CD4-positive, alpha-beta T cell (primary cell): ENCODE data around the gene ONECUT3. TPM values are rescaled to one million over a fixed set of nuclear protein-coding genes. Genes with fewer than 3 reads are reported as not detected.

ENCODE experiments used
- ATAC-seq: fragments of 200-7000 bp; cut with Tn5 transposase; one replicate; pipeline ENCODE4 v1.10.0; 2022; ENCODE audit warnings: mild to moderate bottlenecking; ENCODE audit not compliant: poor library complexity
- CTCF ChIA-PET: fragments of 350-600 bp; sonication (Branson Sonifier 250); formaldehyde crosslinking; loops from one replicate; lab custom pipeline; 2021; ENCODE audit warnings: antibody characterized with exemption, inconsistent platforms; lab: Charles Lee
- POLR2A ChIA-PET: fragments of 350-600 bp; sonication (Branson Sonifier 250); formaldehyde crosslinking; loops from one replicate; lab custom pipeline; 2021; ENCODE audit warnings: antibody characterized with exemption, inconsistent platforms; lab: Charles Lee
- DNase-seq, 14 experiments: peaks; one replicate each; pipeline ENCODE4 v3.0.0-alpha.2; 2013 to 2020; ENCODE audit warnings: mixed read lengths in 2 of 14
- H3K27ac ChIP-seq, 2 donors: one replicate each; pipeline versions ENCODE4 v1.5.1 to v1.7.0; 2013; ENCODE audit warnings: low read length in 2 of 2, low read depth in 1 of 2, mild to moderate bottlenecking in 1 of 2
- H3K27me3 ChIP-seq, 2 experiments: 1 replicate in 1 of 2; 2 replicates in 1 of 2; pipeline versions ENCODE4 v1.6.1 to v1.7.0; 2013; ENCODE audit warnings: low read length in 2 of 2, control low read depth in 1 of 2, mild to moderate bottlenecking in 1 of 2, moderate library complexity in 1 of 2; ENCODE audit not compliant: insufficient read depth in 2 of 2, control insufficient read depth in 1 of 2
- H3K36me3 ChIP-seq: one replicate; pipeline ENCODE4 v1.6.1; 2013; ENCODE audit warnings: low read length, control low read depth; ENCODE audit not compliant: insufficient read depth
- H3K4me1 ChIP-seq: one replicate; pipeline ENCODE4 v1.6.1; 2013; ENCODE audit warnings: low read length, control low read depth; ENCODE audit not compliant: insufficient read depth
- H3K4me3 ChIP-seq: one replicate; pipeline ENCODE4 v1.5.1; 2013; ENCODE audit warnings: mild to moderate bottlenecking, low read length, moderate library complexity
- H3K9me3 ChIP-seq, 2 experiments: 1 replicate in 1 of 2; 2 replicates in 1 of 2; pipeline versions ENCODE4 v1.6.1 to v1.7.0; 2013; ENCODE audit warnings: low read length in 2 of 2, mild to moderate bottlenecking in 2 of 2, control low read depth in 1 of 2, moderate library complexity in 1 of 2; ENCODE audit not compliant: control insufficient read depth in 1 of 2, insufficient read depth in 1 of 2
- H3K27ac Mint-ChIP-seq: one replicate; pipeline ENCODE4 v1.8.0; 2020; ENCODE audit warnings: mixed read lengths
- H3K27me3 Mint-ChIP-seq: one replicate; pipeline ENCODE4 v1.8.0; 2021; ENCODE audit warnings: mixed read lengths
- H3K36me3 Mint-ChIP-seq: one replicate; pipeline ENCODE4 v1.8.0; 2021; ENCODE audit warnings: low read depth, mixed read lengths
- H3K4me1 Mint-ChIP-seq: one replicate; pipeline ENCODE4 v1.8.0; 2021; ENCODE audit warnings: low read depth, mixed read lengths
- H3K4me3 Mint-ChIP-seq: one replicate; pipeline ENCODE4 v1.8.0; 2020; ENCODE audit warnings: mild to moderate bottlenecking, mixed read lengths
- H3K9me3 Mint-ChIP-seq: one replicate; pipeline ENCODE4 v1.8.0; 2020; ENCODE audit warnings: mixed read lengths
- intact Hi-C, 2 experiments: fragments of 100-400 bp; cut with DNase I in 1 of 2; cut with micrococcal nuclease in 1 of 2; formaldehyde crosslinking; loops; one replicate each; pipeline versions ENCODE4 v1.15.1 to v1.9.0; 2023 to 2025; cut with DNase I, micrococcal nuclease
- microRNA-seq: library from miRNA; unstranded; fragments of <30 nt; microRNA quantifications from one replicate; pipeline ENCODE4 v1.2.0, GENCODE V29; 2021; ENCODE audit warnings: borderline microRNAs expressed, borderline replicate concordance
- total RNA-seq, 174 experiments: library from RNA in 2 of 174; stranded (reverse) in 2 of 174; gene quantifications; one replicate each; pipeline ENCODE4 v1.2.3 and lab custom pipeline; 2021 to 2026
- TF ChIP-seq, protein P1 (sequence below): fragments of 200-600 bp; IDR thresholded peaks from one replicate; pipeline ENCODE4 v1.8.0; 2022; ENCODE audit warnings: antibody characterized with exemption, mild to moderate bottlenecking

The ONECUT3 gene
- total RNA-seq, 2 experiments from 2014 or later: not detected

DNA sequence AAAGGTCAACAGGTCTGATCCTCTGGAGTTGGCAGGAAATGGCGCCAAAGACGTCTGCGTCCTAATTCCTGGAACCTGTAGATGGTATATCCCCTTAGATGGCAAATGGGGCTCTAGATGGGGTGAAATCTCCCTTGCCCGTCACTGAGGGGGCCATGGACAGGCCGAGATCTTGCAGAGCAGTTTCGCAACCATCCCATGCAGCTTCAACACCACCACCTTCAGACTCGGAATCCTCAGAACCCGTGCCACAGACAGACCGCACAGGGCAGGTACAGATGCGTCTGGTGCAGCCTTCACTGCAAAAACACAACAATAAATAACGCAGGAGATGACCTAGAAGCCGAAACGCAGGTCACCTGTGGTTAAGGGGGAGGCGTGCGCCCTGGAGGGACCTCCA is 77.3 kb downstream of the ONECUT3 start:
- Histone ChIP-seq H3K9me3 (no peaks in the 10 kb centered on the region), H3K4me3 (no peak overlapping the region), H3K36me3 (peaks cover 59% of the 10 kb centered on the region), H3K27me3 (no peaks in the 10 kb centered on the region), H3K4me1 (peaks cover 20% of the 10 kb centered on the region), H3K27ac (no peak overlapping the region)
- H3K4me1 Mint-ChIP-seq: peaks cover 4% of the 10 kb centered on the region
- H3K9me3 Mint-ChIP-seq: no peaks in the 10 kb centered on the region
- ChIA-PET POLR2A (no interaction called here), CTCF (interaction anchor here (1.0 kb wide), 1 partner anchor 67 kb away, joined by 3 read pairs; no protein-coding TSS in a partner anchor)
- no peak overlapping the region for H3K27ac Mint-ChIP-seq
- ATAC-seq (no peak), DNase-seq (no peak)
- no peak overlapping the region for H3K4me3 Mint-ChIP-seq
- no peaks in the 10 kb centered on the region for H3K27me3 Mint-ChIP-seq
- intact Hi-C loops: no loop called here
- TF ChIP-seq, protein P1, sequence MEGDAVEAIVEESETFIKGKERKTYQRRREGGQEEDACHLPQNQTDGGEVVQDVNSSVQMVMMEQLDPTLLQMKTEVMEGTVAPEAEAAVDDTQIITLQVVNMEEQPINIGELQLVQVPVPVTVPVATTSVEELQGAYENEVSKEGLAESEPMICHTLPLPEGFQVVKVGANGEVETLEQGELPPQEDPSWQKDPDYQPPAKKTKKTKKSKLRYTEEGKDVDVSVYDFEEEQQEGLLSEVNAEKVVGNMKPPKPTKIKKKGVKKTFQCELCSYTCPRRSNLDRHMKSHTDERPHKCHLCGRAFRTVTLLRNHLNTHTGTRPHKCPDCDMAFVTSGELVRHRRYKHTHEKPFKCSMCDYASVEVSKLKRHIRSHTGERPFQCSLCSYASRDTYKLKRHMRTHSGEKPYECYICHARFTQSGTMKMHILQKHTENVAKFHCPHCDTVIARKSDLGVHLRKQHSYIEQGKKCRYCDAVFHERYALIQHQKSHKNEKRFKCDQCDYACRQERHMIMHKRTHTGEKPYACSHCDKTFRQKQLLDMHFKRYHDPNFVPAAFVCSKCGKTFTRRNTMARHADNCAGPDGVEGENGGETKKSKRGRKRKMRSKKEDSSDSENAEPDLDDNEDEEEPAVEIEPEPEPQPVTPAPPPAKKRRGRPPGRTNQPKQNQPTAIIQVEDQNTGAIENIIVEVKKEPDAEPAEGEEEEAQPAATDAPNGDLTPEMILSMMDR: no peak
- peaks cover 17% of the 10 kb centered on the region for H3K36me3 Mint-ChIP-seq

Small RNA genes lying within 50 kb of the gene (microRNA-seq; reads per million reads assigned to microRNA genes)
- gene MIR1909: not detected

Other genes with a start within 250 kb of the ONECUT3 start
- 1 to 10 TPM; 4.3 to 5.7 TPM for gene ADAMTSL5, start 240.5 kb upstream of the ONECUT3 start, total RNA-seq
- under 1 TPM in 1 of 2 experiments, not detected in 1; 0.14 TPM for gene PLK5, start 229.4 kb upstream of the ONECUT3 start, total RNA-seq
- gene MEX3D, start 185.2 kb upstream of the ONECUT3 start, total RNA-seq: 1 to 10 TPM; 1.6 to 2.3 TPM
- gene MBD3, start 160.6 kb upstream of the ONECUT3 start, total RNA-seq: 10 to 100 TPM; 34.3 to 35.2 TPM
- 10 to 100 TPM; 88.9 to 93.8 TPM for gene UQCR11, start 148.0 kb upstream of the ONECUT3 start, total RNA-seq
- gene TCF3, start 100.9 kb upstream of the ONECUT3 start, total RNA-seq: 10 to 100 TPM; 51.2 to 52.2 TPM
- 1 to 10 TPM; 2.5 to 3.2 TPM for gene ATP8B3, start 58.8 kb downstream of the ONECUT3 start, total RNA-seq
- 100 to 1,000 TPM; 106 to 114 TPM for gene REXO1, start 95.0 kb downstream of the ONECUT3 start, total RNA-seq
- gene KLF16, start 110.1 kb downstream of the ONECUT3 start, total RNA-seq: 10 to 100 TPM; 83.8 to 89.2 TPM
- 100 to 1,000 TPM; 156 to 172 TPM for gene ABHD17A, start 132.0 kb downstream of the ONECUT3 start, total RNA-seq
- gene ADAT3, start 151.9 kb downstream of the ONECUT3 start, total RNA-seq: 1 to 10 TPM; 7.9 to 8.2 TPM
- gene SCAMP4, start 151.9 kb downstream of the ONECUT3 start, total RNA-seq: 10 to 100 TPM; 12.7 to 15.4 TPM
- 100 to 1,000 TPM; 122 to 127 TPM for gene CSNK1G2, start 187.7 kb downstream of the ONECUT3 start, total RNA-seq